Omental fat pad (tissue), 4 donors: ENCODE measurements around the gene TIMM10. TPM values are rescaled to one million over a fixed set of nuclear protein-coding genes. Genes with fewer than 3 reads are reported as not detected.

ENCODE experiments used
- ATAC-seq: fragments of 150-250 bp; one replicate; pipeline ENCODE4 v1.9.1; 2016; ENCODE audit warnings: mild to moderate bottlenecking, moderate library complexity; ENCODE audit not compliant: low FRiP score
- DNase-seq: peaks from one replicate; pipeline ENCODE4 v3.0.0-alpha.2; 2019; ENCODE audit warnings: low spot score
- CTCF ChIP-seq, 3 donors: fragments of 450-650 bp; IDR thresholded peaks; one replicate each; pipeline ENCODE4 v1.5.1; 2016 to 2017; ENCODE audit warnings: antibody characterized with exemption in 3 of 3, mild to moderate bottlenecking in 3 of 3, moderate library complexity in 2 of 3
- total RNA-seq, 4 donors: library from RNA; depleted of rRNA; stranded (reverse); fragments of >200 nt; gene quantifications; one replicate each; pipeline ENCODE4 v1.1.0, GENCODE V29; 2016

The TIMM10 gene
- total RNA-seq, 4 donors from 2014 or later = 42.9 to 49.0 (median 45.9) TPM

GRCh38 chr11:57499413-57499982 lies 31.1 kb downstream of the TIMM10 start:
- no peak for TF ChIP-seq CTCF (IDR thresholded peaks at IDR 0.05)

GRCh38 chr11:57498540-57498939 lies 32.0 kb downstream of the TIMM10 start:
- no peak for ATAC-seq
- TF ChIP-seq CTCF (IDR thresholded peaks at IDR 0.05) = no peak
- DNase-seq = no peak

More at GRCh38 chr11:57499413-57499982, 31.1 kb downstream of the TIMM10 start:
- DNase-seq (peak; percentile 82), ATAC-seq (peak; percentile 99)

GRCh38 chr11:57497303-57498247 lies 33.0 kb downstream of the TIMM10 start:
- no peak for TF ChIP-seq CTCF (IDR thresholded peaks at IDR 0.05)
- ATAC-seq = no peak
- no peak for DNase-seq

GRCh38 chr11:57496109-57496820 lies 34.3 kb downstream of the TIMM10 start:
- no peak for DNase-seq
- TF ChIP-seq CTCF (IDR thresholded peaks at IDR 0.05) = no peak
- ATAC-seq = no peak

- peak; percentile 46 for DNase-seq
- TF ChIP-seq CTCF (IDR thresholded peaks at IDR 0.05) = peak in 2 of 3 donors; percentile 47 to 52
- peak; percentile 45 for ATAC-seq
Measured at GRCh38 chr11:57493507-57494503, 36.7 kb downstream of the TIMM10 start.
